Stimulated activated CD8-positive, alpha-beta memory T cell treated with anti-CD3 and anti-CD28 coated beads, Interleukin-2, amount 100 ng/mL, for 1 hour (primary cell): ENCODE results near the gene ALOX15B.

Experiments
- DNase-seq, 2 donors: peaks; one replicate each; pipeline ENCODE4 v3.0.0-alpha.2; 2020; ENCODE audit warnings: low read depth in 2 of 2

Gene ALOX15B, protein sequence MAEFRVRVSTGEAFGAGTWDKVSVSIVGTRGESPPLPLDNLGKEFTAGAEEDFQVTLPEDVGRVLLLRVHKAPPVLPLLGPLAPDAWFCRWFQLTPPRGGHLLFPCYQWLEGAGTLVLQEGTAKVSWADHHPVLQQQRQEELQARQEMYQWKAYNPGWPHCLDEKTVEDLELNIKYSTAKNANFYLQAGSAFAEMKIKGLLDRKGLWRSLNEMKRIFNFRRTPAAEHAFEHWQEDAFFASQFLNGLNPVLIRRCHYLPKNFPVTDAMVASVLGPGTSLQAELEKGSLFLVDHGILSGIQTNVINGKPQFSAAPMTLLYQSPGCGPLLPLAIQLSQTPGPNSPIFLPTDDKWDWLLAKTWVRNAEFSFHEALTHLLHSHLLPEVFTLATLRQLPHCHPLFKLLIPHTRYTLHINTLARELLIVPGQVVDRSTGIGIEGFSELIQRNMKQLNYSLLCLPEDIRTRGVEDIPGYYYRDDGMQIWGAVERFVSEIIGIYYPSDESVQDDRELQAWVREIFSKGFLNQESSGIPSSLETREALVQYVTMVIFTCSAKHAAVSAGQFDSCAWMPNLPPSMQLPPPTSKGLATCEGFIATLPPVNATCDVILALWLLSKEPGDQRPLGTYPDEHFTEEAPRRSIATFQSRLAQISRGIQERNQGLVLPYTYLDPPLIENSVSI

DNA sequence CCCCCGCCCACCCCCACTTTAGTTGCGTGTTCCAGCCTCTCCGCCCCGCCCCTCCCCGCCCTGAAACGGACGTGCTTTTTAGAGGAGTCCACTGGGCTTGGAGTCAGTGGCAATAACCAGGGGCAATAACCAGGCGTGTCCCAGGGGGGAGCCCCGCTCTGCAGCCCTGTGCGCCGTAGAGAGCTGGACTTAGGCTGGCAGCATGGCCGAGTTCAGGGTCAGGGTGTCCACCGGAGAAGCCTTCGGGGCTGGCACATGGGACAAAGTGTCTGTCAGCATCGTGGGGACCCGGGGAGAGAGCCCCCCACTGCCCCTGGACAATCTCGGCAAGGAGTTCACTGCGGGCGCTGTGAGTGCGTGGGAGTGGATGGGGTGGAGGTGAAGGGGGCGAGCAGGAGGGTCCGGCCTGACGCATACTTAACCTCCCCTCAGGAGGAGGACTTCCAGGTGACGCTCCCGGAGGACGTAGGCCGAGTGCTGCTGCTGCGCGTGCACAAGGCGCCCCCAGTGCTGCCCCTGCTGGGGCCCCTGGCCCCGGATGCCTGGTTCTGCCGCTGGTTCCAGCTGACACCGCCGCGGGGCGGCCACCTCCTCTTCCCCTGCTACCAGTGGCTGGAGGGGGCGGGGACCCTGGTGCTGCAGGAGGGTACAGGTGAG is at the start of gene ALOX15B:
Gene ALOX15B (plus strand): TSS at position 106 of the 657 bp plus-strand sequence. CDS start 97 bp downstream, at position 203.
- no peak for DNase-seq

DNA sequence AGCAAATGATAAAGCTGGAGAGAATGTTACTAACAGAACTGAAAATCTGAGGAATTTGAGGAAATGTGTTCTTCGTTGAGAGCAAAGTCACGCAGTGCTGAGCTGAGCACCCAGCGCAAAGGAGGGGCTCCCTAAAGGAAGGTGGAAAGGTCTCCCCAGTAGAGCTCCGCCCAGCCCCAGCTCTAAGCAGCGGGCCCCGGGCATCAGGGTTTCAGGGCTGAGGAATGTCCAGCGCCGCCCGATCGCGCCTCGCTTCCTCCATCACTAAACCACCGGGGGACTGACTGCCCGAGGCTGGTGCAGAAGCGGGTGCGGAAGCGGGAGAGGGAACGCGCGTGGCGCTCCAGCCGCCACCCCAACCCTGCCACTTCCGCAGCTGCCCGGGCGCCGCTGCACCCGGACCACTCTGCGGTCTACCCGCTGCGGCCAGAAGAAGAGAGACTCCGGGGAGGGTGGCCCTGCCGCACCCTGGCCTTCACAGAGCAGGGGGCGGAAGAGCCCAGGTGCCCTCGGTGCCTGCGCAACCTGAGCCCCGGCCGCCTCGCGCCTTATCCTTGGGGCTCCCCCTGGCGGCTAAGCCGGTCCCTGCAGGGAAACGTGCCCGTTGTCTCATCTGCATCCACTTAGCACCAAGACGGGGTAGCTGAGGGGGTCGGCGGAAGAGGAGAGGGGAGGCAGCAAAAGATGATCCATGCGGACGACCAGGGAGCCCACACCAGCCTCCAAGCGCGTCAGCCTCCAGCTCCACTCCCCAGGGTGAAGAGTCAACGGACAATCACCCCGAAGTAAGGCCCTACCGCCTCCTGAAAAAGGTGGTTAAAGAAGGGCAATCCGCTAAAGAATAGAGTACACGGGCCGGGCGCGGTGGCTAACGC is 48.8 kb upstream of the ALOX15B start:
- DNase-seq, result peak; percentile 88

DNA sequence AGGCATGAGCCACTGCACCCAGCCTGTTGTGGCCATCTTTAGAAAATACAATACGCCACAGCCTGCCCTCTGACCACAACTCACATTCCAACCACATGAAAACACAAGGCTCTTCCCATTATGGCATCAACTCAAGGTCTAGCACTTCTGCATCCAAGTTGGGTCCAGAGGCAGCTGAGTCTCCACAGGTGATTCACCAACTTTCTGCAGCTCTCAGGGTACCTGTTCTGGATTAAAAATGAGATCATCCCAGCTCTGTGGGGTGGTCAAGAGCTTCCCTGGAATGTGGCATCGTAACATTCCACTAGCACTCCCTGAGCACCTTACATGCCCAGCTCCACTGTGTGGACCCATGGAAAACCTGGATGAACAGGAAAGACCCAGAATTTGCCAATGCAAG is 46.3 kb upstream of the ALOX15B start:
- no peak for DNase-seq

DNA sequence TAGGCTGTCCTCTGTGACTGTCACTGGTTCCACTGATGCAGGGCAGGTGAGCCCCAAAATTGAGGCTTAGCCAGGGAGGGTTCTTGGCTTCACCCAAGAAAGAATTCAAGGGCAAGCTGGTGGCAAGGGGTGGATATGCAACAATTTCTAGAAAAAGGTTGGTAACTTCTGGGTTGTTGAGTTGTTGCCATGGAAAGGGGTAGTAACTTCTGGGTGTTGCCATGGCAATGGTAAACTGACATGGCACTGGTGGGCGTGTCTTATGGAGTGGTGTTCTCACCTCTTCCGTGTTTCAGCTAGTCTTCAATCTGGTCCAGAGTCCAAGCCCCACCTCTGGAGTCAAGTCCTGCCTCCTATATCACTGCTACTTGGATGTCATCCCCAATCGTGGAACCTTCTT is 45.9 kb upstream of the ALOX15B start:
- no peak for DNase-seq

DNA sequence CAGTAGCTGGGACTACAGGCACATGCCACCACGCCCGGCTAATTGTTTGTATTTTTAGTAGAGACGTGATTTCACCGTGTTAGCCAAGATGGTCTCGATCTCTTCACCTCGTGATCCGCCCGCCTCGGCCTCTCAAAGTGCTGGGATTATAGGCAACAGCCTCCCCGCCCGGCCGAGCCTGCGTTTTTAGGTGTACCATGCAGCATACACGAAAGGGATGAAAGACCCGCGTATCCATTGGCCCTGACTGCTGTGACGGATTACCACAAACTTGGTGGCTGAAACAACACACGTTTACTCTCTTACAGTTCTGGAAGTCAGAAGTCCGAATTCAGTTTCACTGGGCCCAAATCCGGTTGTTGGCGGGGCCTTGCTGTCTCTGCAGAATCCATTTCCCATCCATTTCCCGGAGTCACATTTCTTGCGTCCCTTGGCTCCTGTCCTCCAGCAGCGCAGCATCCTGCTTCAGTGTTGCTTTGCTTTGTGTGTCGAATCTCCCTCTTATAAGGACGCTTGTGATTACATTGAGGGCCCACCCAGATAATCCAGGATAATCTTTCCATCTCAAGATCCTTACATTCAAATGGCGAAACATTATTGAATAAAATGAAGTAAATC is 44.8 kb upstream of the ALOX15B start:
- no peak for DNase-seq

DNA sequence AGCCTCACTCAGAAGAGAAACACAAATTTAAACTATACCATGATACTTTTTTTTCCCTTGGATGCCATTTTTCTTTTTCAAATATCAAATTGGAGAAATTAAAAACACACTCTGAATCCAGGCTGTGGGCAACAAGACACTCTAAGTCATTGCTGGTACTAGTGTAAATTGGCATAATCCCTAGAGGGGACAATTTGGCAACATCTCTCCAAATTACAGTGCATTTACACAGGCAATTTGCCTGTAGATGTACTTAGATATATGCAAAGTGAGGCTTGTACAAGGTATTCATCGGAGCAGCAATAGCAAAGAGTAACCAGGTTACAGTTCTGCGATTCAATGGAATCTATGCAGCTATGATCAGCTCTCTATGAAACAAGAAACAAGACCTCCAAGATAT is 43.1 kb upstream of the ALOX15B start:
- DNase-seq, result no peak

DNA sequence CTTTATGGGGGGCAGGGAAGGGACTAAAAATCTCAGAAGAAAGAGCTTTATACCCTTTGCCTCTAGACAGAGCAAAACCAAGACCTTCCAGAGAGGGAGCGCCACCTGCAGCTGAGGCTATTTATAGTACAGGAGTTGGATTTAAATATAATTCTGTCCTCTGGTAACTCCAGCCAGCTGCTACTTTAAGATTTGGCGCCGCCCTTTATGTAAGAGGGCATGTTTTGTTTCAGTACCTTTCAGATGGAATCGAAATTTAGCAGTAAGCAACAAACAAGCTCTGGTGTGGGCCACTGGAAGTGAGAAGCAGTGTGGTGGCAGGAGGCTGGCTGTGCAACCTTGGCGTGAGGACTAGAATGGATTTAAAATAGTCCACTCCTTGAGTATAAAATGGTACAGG is 41.7 kb upstream of the ALOX15B start:
- no peak for DNase-seq

DNA sequence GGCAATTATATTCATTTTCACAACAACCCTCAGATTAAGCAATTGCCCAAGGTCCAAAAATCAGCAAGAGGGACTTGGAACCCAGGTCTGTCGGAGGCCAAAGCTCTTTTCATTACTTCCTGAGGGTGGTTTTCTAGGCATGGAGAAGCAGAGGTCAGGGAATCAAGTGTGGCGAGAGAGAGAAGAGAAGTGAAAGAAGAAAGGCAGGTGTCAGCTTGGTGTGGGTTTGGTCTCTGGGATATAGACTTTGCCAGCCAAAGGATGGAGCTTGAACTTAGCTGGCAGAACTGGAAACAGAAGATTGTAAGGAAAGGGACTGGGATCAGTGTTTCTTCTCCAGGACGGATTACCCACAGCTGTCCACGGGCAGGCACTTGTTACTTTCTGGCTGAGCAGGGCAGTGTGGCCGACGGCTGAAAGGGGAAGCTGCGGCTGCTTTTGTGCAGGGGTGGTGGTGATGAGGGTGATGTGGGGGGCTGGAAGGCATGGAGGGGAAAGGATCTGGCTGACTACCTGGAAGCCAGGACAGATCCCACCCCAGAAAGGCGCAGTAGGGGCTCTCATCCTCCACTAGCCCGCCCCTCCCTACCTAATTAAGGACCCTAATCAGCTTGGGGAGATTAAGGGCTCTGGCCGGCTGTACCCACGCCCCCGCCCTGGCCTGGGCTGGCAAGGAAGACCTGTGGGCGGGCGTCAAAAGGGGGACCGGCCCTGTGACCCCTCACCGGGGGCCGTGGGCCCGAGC is 36.7 kb upstream of the ALOX15B start, which contains the start of gene GUCY2D:
Gene GUCY2D (plus strand): TSS at position 640 of the 745 bp plus-strand sequence. CDS start 433 bp downstream, outside the sequence.
- no peak for DNase-seq

DNA sequence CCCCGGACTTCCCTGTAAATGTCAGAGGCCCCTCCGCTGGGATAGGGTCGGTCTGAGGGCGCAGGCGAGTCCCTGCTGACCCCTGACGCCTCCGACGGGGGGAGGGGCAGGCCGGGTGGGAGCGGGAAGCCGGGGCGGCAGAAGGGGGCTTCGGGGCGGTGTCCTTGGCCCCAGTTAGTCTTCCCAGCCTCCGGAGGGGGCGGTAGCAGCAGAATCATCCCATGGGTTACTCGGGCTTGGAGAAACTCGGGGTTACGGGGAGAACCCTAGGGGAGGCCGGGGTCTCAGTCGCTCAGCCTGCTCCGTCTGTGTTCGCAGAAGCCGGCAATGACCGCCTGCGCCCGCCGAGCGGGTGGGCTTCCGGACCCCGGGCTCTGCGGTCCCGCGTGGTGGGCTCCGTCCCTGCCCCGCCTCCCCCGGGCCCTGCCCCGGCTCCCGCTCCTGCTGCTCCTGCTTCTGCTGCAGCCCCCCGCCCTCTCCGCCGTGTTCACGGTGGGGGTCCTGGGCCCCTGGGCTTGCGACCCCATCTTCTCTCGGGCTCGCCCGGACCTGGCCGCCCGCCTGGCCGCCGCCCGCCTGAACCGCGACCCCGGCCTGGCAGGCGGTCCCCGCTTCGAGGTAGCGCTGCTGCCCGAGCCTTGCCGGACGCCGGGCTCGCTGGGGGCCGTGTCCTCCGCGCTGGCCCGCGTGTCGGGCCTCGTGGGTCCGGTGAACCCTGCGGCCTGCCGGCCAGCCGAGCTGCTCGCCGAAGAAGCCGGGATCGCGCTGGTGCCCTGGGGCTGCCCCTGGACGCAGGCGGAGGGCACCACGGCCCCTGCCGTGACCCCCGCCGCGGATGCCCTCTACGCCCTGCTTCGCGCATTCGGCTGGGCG is 35.9 kb upstream of the ALOX15B start:
- DNase-seq, result no peak

DNA sequence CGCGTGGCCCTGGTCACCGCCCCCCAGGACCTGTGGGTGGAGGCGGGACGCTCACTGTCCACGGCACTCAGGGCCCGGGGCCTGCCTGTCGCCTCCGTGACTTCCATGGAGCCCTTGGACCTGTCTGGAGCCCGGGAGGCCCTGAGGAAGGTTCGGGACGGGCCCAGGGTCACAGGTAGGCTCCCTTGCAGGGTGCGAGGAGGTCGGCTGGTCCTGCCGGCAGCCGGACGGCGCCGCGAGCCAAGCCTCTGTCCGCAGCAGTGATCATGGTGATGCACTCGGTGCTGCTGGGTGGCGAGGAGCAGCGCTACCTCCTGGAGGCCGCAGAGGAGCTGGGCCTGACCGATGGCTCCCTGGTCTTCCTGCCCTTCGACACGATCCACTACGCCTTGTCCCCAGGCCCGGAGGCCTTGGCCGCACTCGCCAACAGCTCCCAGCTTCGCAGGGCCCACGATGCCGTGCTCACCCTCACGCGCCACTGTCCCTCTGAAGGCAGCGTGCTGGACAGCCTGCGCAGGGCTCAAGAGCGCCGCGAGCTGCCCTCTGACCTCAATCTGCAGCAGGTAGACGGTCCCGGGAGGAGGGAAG is 35.2 kb upstream of the ALOX15B start:
- DNase-seq, result no peak

DNA sequence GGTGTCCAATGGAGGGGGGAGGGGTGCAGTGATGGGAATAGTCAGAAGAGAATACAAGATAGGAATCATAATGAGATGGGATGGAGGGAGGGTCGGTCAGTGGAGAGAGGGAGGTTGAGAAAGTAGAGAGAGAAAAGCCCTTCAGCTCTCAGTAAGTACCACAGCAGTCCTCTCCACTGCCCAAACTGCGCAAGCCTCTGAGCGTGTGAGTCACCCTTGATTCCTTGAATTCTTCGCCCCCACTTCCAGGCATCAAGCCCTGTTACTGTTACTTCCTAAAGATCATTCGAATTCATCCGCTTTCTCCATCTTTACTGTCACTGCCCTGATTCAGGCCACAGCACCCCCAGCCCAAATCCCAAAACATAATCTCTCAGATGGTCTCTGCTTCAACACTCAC is 34.0 kb upstream of the ALOX15B start:
- no peak for DNase-seq

DNA sequence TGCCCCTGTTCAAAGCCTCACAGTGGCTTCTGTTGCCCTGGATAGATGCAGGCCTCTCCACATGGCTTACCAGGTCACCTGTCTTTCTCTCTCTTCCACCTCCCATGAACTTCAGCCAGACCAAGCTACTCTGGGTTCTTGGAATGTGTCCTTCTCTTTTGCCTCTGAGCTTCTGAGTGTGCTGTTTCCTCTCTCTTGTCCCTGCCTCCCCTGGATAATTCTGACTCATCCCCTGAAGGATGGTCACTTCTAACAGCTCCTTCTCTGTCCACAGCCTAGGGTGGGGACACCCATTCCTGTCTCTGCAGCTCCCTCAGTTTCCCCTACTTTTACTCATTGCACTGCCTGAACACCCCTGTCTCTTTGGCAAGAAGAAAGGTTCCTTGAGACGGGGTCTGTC is 33.5 kb upstream of the ALOX15B start:
- DNase-seq, result no peak

DNA sequence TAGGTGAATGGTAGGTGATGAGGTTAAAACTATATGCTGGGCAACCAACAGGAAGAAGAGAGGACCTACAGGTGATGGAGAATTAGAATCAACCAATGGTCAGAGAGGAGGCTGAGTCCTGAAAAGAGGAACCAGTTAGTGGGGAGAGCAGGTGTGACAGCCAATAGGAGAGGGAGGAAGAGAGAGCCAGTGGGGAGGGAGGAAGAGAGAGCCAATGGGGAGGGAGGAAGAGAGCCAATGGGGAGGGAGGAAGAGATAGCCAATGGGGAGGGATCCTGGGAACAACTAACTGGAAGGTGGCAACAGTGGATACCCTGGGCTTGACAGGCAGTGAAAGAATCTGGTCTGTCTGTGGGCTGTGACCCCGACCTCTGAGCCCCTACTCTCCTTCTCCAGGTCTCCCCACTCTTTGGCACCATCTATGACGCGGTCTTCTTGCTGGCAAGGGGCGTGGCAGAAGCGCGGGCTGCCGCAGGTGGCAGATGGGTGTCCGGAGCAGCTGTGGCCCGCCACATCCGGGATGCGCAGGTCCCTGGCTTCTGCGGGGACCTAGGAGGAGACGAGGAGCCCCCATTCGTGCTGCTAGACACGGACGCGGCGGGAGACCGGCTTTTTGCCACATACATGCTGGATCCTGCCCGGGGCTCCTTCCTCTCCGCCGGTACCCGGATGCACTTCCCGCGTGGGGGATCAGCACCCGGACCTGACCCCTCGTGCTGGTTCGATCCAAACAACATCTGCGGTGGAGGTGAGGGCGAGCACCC is 32.7 kb upstream of the ALOX15B start:
- no peak for DNase-seq

DNA sequence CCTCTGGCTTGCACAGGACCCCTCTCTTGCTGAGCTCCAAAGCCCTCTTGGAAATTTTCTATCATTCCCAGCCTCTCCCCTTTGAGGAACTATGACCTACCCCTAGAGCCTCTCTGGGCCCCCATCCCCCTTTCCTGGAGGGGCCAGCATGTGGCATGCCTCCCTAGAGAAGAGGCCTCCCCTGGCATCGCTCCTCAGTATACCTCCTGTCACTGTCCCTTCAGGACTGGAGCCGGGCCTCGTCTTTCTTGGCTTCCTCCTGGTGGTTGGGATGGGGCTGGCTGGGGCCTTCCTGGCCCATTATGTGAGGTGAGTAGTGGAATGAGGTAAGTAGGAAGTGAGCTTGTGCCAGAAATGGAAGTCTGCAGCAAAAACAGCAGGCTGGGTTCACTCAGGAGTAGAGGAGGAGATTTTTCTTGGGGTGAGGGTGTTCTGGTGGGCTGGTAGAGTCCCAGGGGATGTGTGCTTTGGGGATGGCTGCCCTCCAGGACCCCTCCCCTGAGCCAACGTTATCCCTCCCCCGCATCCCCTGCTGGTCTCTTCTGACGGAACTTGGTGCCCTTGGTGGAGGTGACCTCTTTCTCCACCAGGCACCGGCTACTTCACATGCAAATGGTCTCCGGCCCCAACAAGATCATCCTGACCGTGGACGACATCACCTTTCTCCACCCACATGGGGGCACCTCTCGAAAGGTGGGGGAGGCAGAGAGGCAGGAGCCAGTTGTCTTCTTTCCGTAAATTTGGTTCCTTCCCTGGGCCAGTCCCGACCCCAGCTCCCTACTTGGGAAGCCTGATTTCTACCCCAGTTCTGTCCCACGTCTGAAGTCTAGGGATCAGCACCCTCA is 31.8 kb upstream of the ALOX15B start:
- DNase-seq, result no peak

DNA sequence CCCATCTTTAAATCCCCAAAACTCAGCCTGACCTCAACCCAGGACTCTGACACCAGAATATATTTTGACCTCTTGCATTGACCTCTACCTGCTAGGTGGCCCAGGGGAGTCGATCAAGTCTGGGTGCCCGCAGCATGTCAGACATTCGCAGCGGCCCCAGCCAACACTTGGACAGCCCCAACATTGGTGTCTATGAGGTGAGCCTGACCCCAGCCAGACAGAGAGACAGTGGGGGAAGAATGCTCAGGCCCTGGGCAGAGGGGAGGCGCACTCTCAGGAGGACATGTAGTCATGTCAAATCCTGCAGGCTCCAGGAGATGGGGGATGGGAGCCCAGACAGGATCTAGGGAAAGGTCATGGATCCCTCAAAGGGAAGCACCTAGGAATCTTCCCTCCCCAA is 31.0 kb upstream of the ALOX15B start:
- no peak for DNase-seq

DNA sequence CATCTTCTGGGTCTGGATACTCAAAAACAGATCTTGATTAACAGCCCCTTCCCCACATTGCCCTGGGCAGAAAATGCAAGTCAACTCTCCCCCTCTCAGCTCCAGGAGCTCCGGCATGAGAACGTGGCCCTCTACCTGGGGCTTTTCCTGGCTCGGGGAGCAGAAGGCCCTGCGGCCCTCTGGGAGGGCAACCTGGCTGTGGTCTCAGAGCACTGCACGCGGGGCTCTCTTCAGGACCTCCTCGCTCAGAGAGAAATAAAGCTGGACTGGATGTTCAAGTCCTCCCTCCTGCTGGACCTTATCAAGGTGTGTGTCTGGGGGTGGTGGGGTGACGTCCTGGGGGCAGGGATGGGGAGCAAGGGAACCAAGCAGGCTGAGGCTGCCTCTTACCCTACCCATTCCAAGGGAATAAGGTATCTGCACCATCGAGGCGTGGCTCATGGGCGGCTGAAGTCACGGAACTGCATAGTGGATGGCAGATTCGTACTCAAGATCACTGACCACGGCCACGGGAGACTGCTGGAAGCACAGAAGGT is 26.7 kb upstream of the ALOX15B start:
- DNase-seq, result no peak

DNA sequence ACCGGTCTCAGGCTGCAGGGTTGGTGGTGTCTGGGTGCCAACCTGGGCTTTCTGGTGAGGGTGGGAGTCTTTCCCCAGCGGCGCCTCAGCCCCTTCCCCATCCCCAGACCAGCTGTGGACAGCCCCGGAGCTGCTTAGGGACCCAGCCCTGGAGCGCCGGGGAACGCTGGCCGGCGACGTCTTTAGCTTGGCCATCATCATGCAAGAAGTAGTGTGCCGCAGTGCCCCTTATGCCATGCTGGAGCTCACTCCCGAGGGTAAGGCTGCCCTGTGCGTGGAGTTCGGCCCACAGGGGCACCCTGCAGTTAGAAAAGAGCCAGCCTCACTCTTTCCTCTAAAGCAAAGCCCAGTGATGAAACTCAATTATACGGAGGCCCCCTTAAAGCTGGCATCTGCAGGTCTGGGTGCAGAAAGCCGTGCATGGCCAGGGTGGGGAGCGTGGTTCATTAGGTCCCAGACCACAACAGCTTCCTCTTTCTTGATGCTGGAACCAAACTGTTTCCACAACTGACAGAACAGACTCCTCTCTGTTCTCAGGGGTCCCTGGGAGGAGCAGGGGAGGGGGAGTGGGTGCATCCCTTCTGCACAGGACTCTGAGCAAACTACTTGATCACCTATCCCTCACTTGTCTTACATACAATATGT is 25.7 kb upstream of the ALOX15B start:
- no peak for DNase-seq
